Coronary artery (tissue), 2 donors: ENCODE measurements around the gene SLC7A11.

ENCODE experiments used
- DNase-seq: peaks from one replicate; pipeline ENCODE4 v3.0.0-alpha.2; 2017; ENCODE audit warnings: low spot score
- H3K27ac ChIP-seq, 2 donors: fragments of 200-600 bp; sonication (generic); one replicate each; pipeline ENCODE4 v1.5.1; 2016 to 2019
- H3K4me3 ChIP-seq: fragments of 200-600 bp; sonication (generic); 2 replicates; pipeline ENCODE4 v1.5.1; 2016; ENCODE audit warnings: mild to moderate bottlenecking, moderate library complexity
- CTCF ChIP-seq: fragments of 200-600 bp; sonication (generic); IDR thresholded peaks from one replicate; pipeline ENCODE4 v1.5.1; 2019; ENCODE audit warnings: antibody characterized with exemption

Gene SLC7A11

GRCh38 chr4:138259271-138259670 lies 17.1 kb upstream of the SLC7A11 start:
- no peak for DNase-seq
- TF ChIP-seq CTCF, result no peak
- Histone ChIP-seq H3K27ac (no peak overlapping the region), H3K4me3 (no peak overlapping the region)

- H3K27ac ChIP-seq, result no peak overlapping the region
- no peak overlapping the region for H3K4me3 ChIP-seq
- no peak for TF ChIP-seq CTCF
- no peak for DNase-seq
Observed at GRCh38 chr4:138256608-138257007, 14.5 kb upstream of the SLC7A11 start.

DNA sequence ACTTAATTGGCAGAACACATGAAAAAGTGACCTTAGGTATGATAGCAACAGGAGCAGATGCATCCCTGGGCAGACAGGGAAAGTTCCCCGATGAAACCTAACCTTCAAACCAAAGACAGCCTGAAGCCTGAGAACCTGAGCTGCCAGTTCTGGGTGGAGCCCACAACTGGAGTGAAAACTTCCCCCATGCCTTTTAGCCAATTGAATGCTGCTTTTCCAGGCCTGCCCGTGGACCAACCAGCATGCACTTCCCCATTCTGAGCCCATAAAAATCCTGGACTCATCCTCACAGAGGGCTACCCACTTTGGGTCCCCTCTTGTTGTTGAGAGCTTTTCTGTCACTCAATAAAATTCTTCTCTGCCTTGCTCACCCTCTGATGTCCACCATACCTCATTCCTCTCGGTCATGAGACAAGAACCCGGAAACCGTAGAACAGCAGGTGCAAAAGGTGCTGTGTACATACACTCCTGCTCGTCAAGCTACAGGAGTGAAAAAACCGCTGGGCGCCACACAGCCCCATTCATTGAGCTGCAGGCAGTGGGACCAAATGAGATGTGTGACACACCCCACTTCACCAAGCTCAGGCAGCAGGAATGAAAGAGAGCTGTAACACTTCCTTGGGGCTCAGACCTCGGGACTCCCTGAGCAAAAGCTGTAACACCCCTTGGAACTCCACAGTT lies 13.9 kb upstream of the SLC7A11 start:
- Histone ChIP-seq H3K27ac (no peak overlapping the region), H3K4me3 (no peak overlapping the region)
- TF ChIP-seq CTCF, result no peak
- DNase-seq, result no peak

GRCh38 chr4:138252551-138252950 lies 10.4 kb upstream of the SLC7A11 start:
- Histone ChIP-seq H3K4me3 (no peak overlapping the region), H3K27ac (no peak overlapping the region)
- DNase-seq, result no peak
- no peak for TF ChIP-seq CTCF

- no peak for DNase-seq
- no peak for TF ChIP-seq CTCF
- Histone ChIP-seq H3K4me3 (no peak overlapping the region), H3K27ac (no peak overlapping the region)
Observed at GRCh38 chr4:138251938-138252337, 9.8 kb upstream of the SLC7A11 start.

- no peak for DNase-seq
- no peak for TF ChIP-seq CTCF
- H3K4me3 ChIP-seq, result no peak overlapping the region
- H3K27ac ChIP-seq, result no peak overlapping the region
Observed at GRCh38 chr4:138249132-138249531, 7.0 kb upstream of the SLC7A11 start.

- H3K4me3 ChIP-seq, result no peak overlapping the region
- no peak for DNase-seq
- H3K27ac ChIP-seq, result no peak overlapping the region
- TF ChIP-seq CTCF, result no peak
Observed at GRCh38 chr4:138248058-138248457, 5.9 kb upstream of the SLC7A11 start.
